RWPE2 (cell line): Measurements from ENCODE around the gene FZR1.

Experiments used
- ATAC-seq: fragments of 200-7000 bp; cut with Tn5 transposase; 3 replicates; pipeline ENCODE4 v1.9.1; 2021; ENCODE audit warnings: low read depth
- DNase-seq: peaks from one replicate; pipeline ENCODE4 v3.0.0-alpha.2; 2020; ENCODE audit warnings: low spot score
- H3K27ac ChIP-seq: fragments of 450-650 bp; 2 replicates; pipeline ENCODE4 v1.5.1; 2017; ENCODE audit warnings: mild to moderate bottlenecking; ENCODE audit not compliant: poor library complexity, severe bottlenecking
- H3K27me3 ChIP-seq: fragments of 250-450 bp; sonication (Bioruptor Pico); 2 replicates; pipeline ENCODE4 v1.5.1; 2021; ENCODE audit warnings: mild to moderate bottlenecking, moderate library complexity; ENCODE audit not compliant: insufficient read depth, poor library complexity, severe bottlenecking
- H3K36me3 ChIP-seq: fragments of 250-450 bp; sonication (Bioruptor Pico); 2 replicates; pipeline ENCODE4 v1.5.1; 2020; ENCODE audit warnings: low read depth, mild to moderate bottlenecking, moderate library complexity
- H3K4me1 ChIP-seq: fragments of 250-450 bp; sonication (Bioruptor Pico); 2 replicates; pipeline ENCODE4 v1.5.1; 2021; ENCODE audit warnings: mild to moderate bottlenecking, moderate library complexity; ENCODE audit not compliant: insufficient read depth, poor library complexity, severe bottlenecking
- H3K4me3 ChIP-seq: fragments of 250-450 bp; sonication (Bioruptor Pico); 2 replicates; pipeline ENCODE4 v1.5.1; 2021; ENCODE audit warnings: mild to moderate bottlenecking, moderate library complexity; ENCODE audit not compliant: severe bottlenecking
- H3K9me3 ChIP-seq: fragments of 250-450 bp; sonication (Bioruptor Pico); 2 replicates; pipeline ENCODE4 v1.5.1; 2021; ENCODE audit warnings: mild to moderate bottlenecking, moderate library complexity; ENCODE audit not compliant: severe bottlenecking
- CTCF ChIP-seq: fragments of 450-650 bp; IDR thresholded peaks from one replicate; pipeline ENCODE4 v1.5.1; 2017; ENCODE audit warnings: mild to moderate bottlenecking, moderate library complexity; ENCODE audit not compliant: poor library complexity, severe bottlenecking

The FZR1 gene

GRCh38 chr19:3534375-3535234, 28.5 kb downstream of the FZR1 start:
- ATAC-seq (no peak), DNase-seq (no peak)
- no peak for TF ChIP-seq CTCF
- Histone ChIP-seq H3K9me3 (no peaks in the 10 kb centered on the region), H3K36me3 (peaks cover 31% of the 10 kb centered on the region), H3K4me3 (no peak overlapping the region), H3K27me3 (no peaks in the 10 kb centered on the region), H3K27ac (no peak overlapping the region), H3K4me1 (no peaks in the 10 kb centered on the region)

- H3K27ac ChIP-seq = no peak overlapping the region
- H3K27me3 ChIP-seq = no peaks in the 10 kb centered on the region
- H3K4me3 ChIP-seq = no peak overlapping the region
- DNase-seq = no peak
- ATAC-seq = no peak
- H3K9me3 ChIP-seq = no peaks in the 10 kb centered on the region
- H3K36me3 ChIP-seq = peaks cover 33% of the 10 kb centered on the region
- no peaks in the 10 kb centered on the region for H3K4me1 ChIP-seq
- no peak for TF ChIP-seq CTCF
Measured at GRCh38 chr19:3535235-3535535, 29.1 kb downstream of the FZR1 start.

- no peak overlapping the region for H3K27ac ChIP-seq
- H3K9me3 ChIP-seq = no peaks in the 10 kb centered on the region
- no peak for TF ChIP-seq CTCF
- no peaks in the 10 kb centered on the region for H3K4me1 ChIP-seq
- H3K4me3 ChIP-seq = no peak overlapping the region
- ATAC-seq (no peak), DNase-seq (no peak)
- peaks cover 33% of the 10 kb centered on the region for H3K36me3 ChIP-seq
- no peaks in the 10 kb centered on the region for H3K27me3 ChIP-seq
Measured at GRCh38 chr19:3535563-3535965, 29.5 kb downstream of the FZR1 start.

GRCh38 chr19:3535981-3536380, 29.9 kb downstream of the FZR1 start:
- no peak for TF ChIP-seq CTCF
- H3K27ac ChIP-seq = no peak overlapping the region
- H3K9me3 ChIP-seq = no peaks in the 10 kb centered on the region
- no peak overlapping the region for H3K4me3 ChIP-seq
- H3K36me3 ChIP-seq = peaks cover 33% of the 10 kb centered on the region
- DNase-seq (no peak), ATAC-seq (no peak)
- H3K4me1 ChIP-seq = no peaks in the 10 kb centered on the region
- H3K27me3 ChIP-seq = no peaks in the 10 kb centered on the region

- H3K27ac ChIP-seq = no peak overlapping the region
- H3K36me3 ChIP-seq = peaks cover 27% of the 10 kb centered on the region
- no peaks in the 10 kb centered on the region for H3K4me1 ChIP-seq
- H3K4me3 ChIP-seq = no peak overlapping the region
- ATAC-seq (no peak), DNase-seq (no peak)
- no peak for TF ChIP-seq CTCF
- H3K9me3 ChIP-seq = no peaks in the 10 kb centered on the region
- no peaks in the 10 kb centered on the region for H3K27me3 ChIP-seq
Measured at GRCh38 chr19:3536429-3537100, 30.5 kb downstream of the FZR1 start.
